SH-SY5Y (cell line): ENCODE results near the gene GFRA3.

Source experiments
- GATA2 ChIP-seq: IDR thresholded peaks from 2 replicates; pipeline ENCODE4 v1.6.1; 2011; ENCODE audit warnings: mild to moderate bottlenecking, low read depth, low read length
- GATA3 ChIP-seq: IDR thresholded peaks from 2 replicates; pipeline ENCODE4 v1.6.1; 2011; ENCODE audit warnings: low read depth, mild to moderate bottlenecking, low read length, moderate library complexity

GRCh38 chr5:138258704-138259292 lies 15.6 kb downstream of the GFRA3 start:
- no peak for TF ChIP-seq GATA2
- no peak for TF ChIP-seq GATA3
